Neutrophil (primary cell): ENCODE results near the gene MC1R.

Experiments used
- H3K27ac ChIP-seq: fragments of 200-600 bp; sonication (generic); 2 replicates; pipeline ENCODE4 v1.5.1; 2016; ENCODE audit warnings: mild to moderate bottlenecking, moderate library complexity
- H3K27me3 ChIP-seq: fragments of 200-600 bp; sonication (generic); 2 replicates; pipeline ENCODE4 v1.6.0; 2016; ENCODE audit warnings: mild to moderate bottlenecking
- H3K36me3 ChIP-seq: fragments of 200-600 bp; sonication (generic); 2 replicates; pipeline ENCODE4 v1.5.1; 2017
- H3K4me1 ChIP-seq, 2 experiments: fragments of 200-600 bp in 1 of 2; sonication (generic) in 1 of 2; 1 replicate in 1 of 2; 2 replicates in 1 of 2; pipeline versions ENCODE4 v1.5.1 to v1.6.1; 2013 to 2016; ENCODE audit warnings: low read depth in 1 of 2, low read length in 1 of 2, mild to moderate bottlenecking in 1 of 2, moderate library complexity in 1 of 2; ENCODE audit not compliant: control insufficient read depth in 1 of 2, insufficient read depth in 1 of 2
- H3K4me3 ChIP-seq, 2 experiments: fragments of 200-600 bp in 1 of 2; sonication (generic) in 1 of 2; 1 replicate in 1 of 2; 2 replicates in 1 of 2; pipeline ENCODE4 v1.5.1; 2013 to 2016; ENCODE audit warnings: low read depth in 1 of 2, low read length in 1 of 2, mild to moderate bottlenecking in 1 of 2, moderate library complexity in 1 of 2
- H3K9me3 ChIP-seq: fragments of 200-600 bp; sonication (generic); 2 replicates; pipeline ENCODE4 v1.5.1; 2016
- TF ChIP-seq, protein P1 (sequence below): fragments of 200-600 bp; sonication (generic); IDR thresholded peaks from 2 replicates; pipeline ENCODE4 v1.5.1; 2016; ENCODE audit warnings: antibody characterized with exemption

The MC1R gene

DNA sequence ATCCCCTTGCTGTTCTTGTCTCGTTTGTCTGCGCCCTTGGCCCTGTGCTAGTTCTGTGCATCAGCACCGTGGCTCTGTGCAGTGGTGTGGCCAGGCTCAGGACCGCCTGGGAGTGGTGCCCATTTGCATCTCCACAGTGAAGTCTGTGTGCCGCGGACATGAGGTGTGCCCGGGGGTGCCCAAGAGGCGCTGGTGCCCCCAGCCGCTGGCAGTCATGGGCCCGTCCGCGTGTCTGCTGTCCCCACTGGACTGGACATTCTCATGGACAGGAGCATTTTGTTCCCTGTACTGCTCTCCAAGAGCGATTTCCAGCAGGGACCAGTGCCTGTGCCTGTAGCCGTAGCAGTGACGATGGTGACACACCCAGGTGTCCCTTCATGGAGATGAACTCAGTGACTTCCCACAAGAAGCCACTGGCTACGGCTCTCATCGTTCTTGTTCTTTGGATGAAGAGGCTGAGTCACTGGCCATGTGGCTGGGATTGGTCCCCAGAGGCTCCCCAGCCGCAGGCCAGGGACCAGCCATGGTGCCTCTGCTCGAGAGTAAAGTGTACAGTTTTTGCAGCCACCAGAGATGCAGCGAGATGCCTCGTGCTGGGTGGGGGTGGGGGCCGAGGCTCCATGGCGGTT lies 13.0 kb upstream of the MC1R start:
- Histone ChIP-seq H3K27ac (no peak overlapping the region), H3K9me3 (no peaks in the 10 kb centered on the region), H3K36me3 (peaks cover 87% of the 10 kb centered on the region), H3K4me1 (no peaks in the 10 kb centered on the region), H3K27me3 (no peaks in the 10 kb centered on the region), H3K4me3 (no peak overlapping the region)
- TF ChIP-seq, protein P1, sequence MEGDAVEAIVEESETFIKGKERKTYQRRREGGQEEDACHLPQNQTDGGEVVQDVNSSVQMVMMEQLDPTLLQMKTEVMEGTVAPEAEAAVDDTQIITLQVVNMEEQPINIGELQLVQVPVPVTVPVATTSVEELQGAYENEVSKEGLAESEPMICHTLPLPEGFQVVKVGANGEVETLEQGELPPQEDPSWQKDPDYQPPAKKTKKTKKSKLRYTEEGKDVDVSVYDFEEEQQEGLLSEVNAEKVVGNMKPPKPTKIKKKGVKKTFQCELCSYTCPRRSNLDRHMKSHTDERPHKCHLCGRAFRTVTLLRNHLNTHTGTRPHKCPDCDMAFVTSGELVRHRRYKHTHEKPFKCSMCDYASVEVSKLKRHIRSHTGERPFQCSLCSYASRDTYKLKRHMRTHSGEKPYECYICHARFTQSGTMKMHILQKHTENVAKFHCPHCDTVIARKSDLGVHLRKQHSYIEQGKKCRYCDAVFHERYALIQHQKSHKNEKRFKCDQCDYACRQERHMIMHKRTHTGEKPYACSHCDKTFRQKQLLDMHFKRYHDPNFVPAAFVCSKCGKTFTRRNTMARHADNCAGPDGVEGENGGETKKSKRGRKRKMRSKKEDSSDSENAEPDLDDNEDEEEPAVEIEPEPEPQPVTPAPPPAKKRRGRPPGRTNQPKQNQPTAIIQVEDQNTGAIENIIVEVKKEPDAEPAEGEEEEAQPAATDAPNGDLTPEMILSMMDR, result no peak

DNA sequence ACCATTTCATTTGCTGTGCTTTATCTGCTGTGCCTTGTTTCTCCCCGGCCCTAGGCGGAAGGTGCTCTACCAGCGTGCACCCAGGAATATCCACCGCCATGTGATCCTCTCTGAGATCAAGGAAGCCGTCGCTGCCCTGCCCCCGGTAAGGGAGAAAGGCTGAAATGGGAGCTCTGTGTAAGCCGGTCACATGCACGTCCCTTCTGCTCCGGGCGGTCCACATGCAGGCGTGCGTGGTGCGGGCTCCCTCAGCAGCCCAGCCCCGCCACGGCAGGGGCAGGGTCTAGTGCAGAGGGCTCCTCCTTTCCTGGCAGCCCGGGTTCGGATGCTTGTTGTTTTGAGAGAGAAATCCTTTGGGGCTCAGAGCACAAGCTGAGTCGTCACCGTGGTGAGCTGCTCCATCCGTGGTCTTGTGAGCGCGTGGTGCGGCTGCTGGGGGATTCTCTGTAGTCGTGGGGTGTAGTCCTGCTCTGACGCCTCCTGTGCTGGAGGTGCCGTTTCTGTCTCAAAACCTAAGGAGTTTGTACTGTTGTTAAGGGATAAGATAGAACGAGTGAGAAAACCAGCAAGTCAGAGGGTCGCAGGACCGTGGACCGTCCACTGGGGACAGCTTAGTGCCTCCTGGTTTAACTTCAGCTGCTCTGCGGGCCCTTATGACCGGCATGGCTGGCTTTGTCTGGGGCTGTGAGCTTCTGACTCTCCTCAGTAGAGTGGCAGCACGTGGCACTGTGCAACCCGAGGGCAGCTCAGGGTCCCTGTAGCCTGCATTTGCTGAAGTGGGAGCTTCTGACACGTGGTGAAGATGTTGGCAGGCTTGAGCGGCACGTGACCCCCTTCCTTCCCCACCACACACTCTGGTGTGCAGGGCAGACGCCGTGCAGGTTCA lies 12.3 kb upstream of the MC1R start:
- Histone ChIP-seq H3K4me3 (no peak overlapping the region), H3K27me3 (no peaks in the 10 kb centered on the region), H3K9me3 (no peaks in the 10 kb centered on the region), H3K27ac (no peak overlapping the region), H3K4me1 (no peaks in the 10 kb centered on the region), H3K36me3 (peaks cover 88% of the 10 kb centered on the region)
- TF ChIP-seq, protein P1, result no peak

DNA sequence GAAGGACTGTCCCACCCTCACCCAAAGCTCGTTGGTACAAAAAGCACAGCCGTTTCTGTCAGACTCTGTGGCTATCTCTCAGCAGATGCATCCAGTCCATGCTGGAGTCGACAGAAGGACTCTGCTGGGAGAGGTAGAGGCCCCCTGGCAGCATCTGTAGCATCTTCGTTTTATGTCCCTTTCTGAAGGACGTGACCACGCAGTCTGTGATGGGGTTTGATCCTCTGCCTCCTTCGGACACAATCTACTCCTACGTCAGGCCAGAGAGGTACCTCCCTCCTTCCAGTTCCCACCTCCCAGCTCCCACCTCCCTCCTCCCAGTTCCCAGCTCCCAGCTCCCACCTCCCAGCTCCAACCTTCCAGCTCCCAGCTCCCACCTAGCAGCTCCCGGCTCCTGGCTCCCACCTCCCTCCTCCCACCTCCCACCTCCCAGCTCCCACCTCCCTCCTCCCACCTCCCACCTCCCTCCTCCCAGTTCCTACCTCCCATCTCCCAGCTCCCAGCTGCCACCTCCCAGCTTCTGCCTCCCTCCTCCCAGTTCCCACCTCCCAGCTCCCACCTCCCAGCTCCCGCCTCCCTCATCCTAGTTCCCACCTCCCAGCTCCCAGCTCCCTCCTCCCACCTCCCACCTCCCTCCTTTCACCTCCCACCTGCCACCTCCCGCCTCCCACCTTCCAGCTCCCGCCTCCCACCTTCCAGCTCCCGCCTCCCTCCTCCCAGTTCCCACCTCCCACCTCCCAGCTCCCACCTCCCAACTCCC lies 11.4 kb upstream of the MC1R start:
- no peaks in the 10 kb centered on the region for H3K4me1 ChIP-seq
- peaks cover 97% of the 10 kb centered on the region for H3K36me3 ChIP-seq

DNA sequence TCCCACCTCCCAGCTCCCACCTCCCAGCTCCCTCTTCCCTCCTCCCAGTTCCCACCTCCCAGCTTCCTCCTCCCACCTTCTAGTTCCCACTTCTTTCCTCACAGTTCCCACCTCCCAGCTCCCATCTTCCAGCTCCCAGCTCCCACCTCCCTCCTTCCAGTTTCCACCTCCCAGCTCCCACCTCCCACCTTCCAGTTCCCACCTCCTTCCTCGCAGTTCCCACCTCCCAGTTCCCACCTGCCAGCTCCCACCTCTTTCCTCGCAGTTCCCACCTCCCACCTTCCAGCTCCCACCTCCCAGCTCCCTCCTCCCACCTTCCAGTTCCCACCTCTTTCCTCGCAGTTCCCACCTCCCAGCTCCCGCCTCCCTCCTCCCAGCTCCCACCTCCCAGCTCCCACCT lies 10.4 kb upstream of the MC1R start:
- no peaks in the 10 kb centered on the region for H3K27me3 ChIP-seq
- H3K9me3 ChIP-seq, result no peaks in the 10 kb centered on the region
- H3K4me1 ChIP-seq, result no peaks in the 10 kb centered on the region
- no peak overlapping the region for H3K4me3 ChIP-seq
- TF ChIP-seq, protein P1, result no peak
- no peak overlapping the region for H3K27ac ChIP-seq
- H3K36me3 ChIP-seq, result peaks cover 99% of the 10 kb centered on the region

More for the DNA sequence above, 11.4 kb upstream of the MC1R start:
- no peak overlapping the region for H3K27ac ChIP-seq
- no peaks in the 10 kb centered on the region for H3K27me3 ChIP-seq
- H3K9me3 ChIP-seq, result no peaks in the 10 kb centered on the region
- TF ChIP-seq, protein P1, result no peak
- H3K4me3 ChIP-seq, result no peak overlapping the region

DNA sequence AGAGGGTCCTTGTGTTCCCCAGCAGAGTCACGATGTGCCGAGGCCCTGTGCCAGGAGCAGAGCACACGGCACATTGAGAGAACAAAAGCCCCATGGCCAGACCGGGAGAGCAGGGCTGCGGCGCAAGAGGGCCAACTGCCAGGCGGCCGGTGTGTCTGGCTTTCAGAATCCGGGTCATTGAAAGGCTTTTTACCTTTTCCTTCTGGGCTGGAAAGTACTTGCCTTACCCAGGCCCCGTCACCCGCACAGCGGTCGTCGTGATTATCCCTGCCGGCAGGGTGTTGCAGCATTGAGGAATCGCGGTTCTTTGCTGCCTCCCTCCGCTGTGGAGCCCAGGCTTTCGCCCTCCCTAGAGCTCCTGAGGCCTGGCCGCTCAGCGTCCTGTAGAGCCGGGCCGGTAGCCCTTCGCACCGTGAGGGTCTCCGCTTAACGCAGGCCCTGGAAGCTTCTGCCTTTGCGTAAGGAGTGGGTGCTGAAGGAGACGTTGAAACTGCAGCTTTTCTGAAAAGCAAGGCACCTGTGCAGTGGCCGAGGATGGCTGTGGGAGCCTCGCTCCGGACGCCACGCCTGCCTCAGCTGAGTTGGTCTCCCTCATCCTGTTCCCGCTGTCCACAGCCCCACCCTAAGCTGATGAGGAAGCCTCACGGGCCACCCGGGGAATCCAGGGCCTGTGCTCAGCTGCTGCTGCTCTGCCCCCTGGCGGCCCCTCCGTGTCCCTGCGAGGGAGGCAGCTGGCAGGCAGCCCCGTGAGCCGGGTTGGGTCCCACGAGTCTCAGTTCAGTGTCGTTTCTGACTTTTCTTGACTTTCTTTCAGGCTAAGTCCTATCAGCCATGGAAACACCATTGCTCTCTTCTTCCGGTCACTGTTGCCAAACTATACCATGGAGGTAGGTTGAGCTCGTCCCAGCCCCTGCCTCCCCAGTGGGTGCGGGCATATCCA lies 8.6 kb upstream of the MC1R start:
- TF ChIP-seq, protein P1, result peak; percentile 74
- Histone ChIP-seq H3K9me3 (no peaks in the 10 kb centered on the region), H3K36me3 (peaks cover 86% of the 10 kb centered on the region), H3K27me3 (no peaks in the 10 kb centered on the region), H3K4me1 (no peaks in the 10 kb centered on the region), H3K27ac (no peak overlapping the region), H3K4me3 (no peak overlapping the region)
